PC-9 (cell line): ENCODE measurements around the gene FRMD4B.

Experiments
- CTCF ChIP-seq: fragments of 200-600 bp; sonication (generic); conservative IDR thresholded peaks from 2 replicates; pipeline ENCODE4 v1.6.1; 2017; ENCODE audit warnings: mixed run types, antibody characterized with exemption, mild to moderate bottlenecking, moderate library complexity
- EZH2 ChIP-seq: fragments of 200-600 bp; sonication (generic); IDR thresholded peaks from 2 replicates; pipeline ENCODE4 v1.8.0; 2017; ENCODE audit warnings: antibody characterized with exemption, low read depth

- TF ChIP-seq CTCF (no peak), EZH2 (no peak)
Observed at GRCh38 chr3:69426291-69426966, 40.5 kb upstream of the FRMD4B start.
